H1 (cell line): ENCODE measurements around the gene INHBC. TPM values are rescaled to one million over a fixed set of nuclear protein-coding genes. Genes with fewer than 3 reads are reported as not detected.

Experiments used
- CTCF ChIA-PET: fragments of 300-600 bp; sonication (Branson Sonifier 250); formaldehyde crosslinking; loops from one replicate; lab custom pipeline; 2021; ENCODE audit not compliant: partially characterized antibody; lab: Charles Lee
- POLR2A ChIA-PET: fragments of 300-600 bp; sonication (Branson Sonifier 250); formaldehyde crosslinking; loops from one replicate; lab custom pipeline; 2021; ENCODE audit warnings: inconsistent platforms; ENCODE audit not compliant: partially characterized antibody; lab: Charles Lee
- DNase-seq, 2 experiments: peaks; one replicate each; pipeline versions ENCODE4 v3.0.0 to v3.0.0-alpha.2; 2010 to 2022; ENCODE audit warnings: low spot score in 2 of 2, low read depth in 1 of 2, mixed read lengths in 1 of 2
- FAIRE-seq: peaks from 2 replicates; lab custom pipeline; 2011; peaks lifted over from hg19 to GRCh38; lab: Jason Lieb, UNC
- H2AFZ ChIP-seq: 2 replicates; pipeline ENCODE4 v1.8.1; 2012; ENCODE audit warnings: low read length, inconsistent platforms
- H2AK5ac ChIP-seq: 2 replicates; pipeline ENCODE4 v1.6.1; 2013; ENCODE audit warnings: low read depth, low read length
- H2BK120ac ChIP-seq: replicated peaks from 2 replicates; pipeline ENCODE3; 2013; ENCODE audit warnings: low read depth, low read length, inconsistent platforms
- H2BK12ac ChIP-seq: 2 replicates; pipeline ENCODE4 v1.6.1; 2013; ENCODE audit warnings: low read depth, low read length
- H2BK15ac ChIP-seq: 2 replicates; pipeline ENCODE4 v1.6.1; 2013; ENCODE audit warnings: low read length
- H2BK20ac ChIP-seq: 2 replicates; pipeline ENCODE4 v1.6.1; 2013; ENCODE audit warnings: low read length
- H2BK5ac ChIP-seq: 2 replicates; pipeline ENCODE4 v1.6.1; 2013; ENCODE audit warnings: low read depth, low read length
- H3K14ac ChIP-seq: 2 replicates; pipeline ENCODE4 v1.6.1; 2013; ENCODE audit warnings: inconsistent platforms; ENCODE audit not compliant: insufficient read length
- H3K18ac ChIP-seq: 2 replicates; pipeline ENCODE4 v1.6.1; 2013; ENCODE audit warnings: low read length; ENCODE audit errors: extremely low read depth
- H3K23ac ChIP-seq: 2 replicates; pipeline ENCODE4 v1.6.1; 2013; ENCODE audit warnings: inconsistent platforms; ENCODE audit not compliant: insufficient read length
- H3K23me2 ChIP-seq: 2 replicates; pipeline ENCODE4 v1.6.1; 2013; ENCODE audit warnings: low read depth, low read length
- H3K27ac ChIP-seq: 2 replicates; pipeline ENCODE4 v1.6.1; 2011; ENCODE audit warnings: low read depth, low read length, inconsistent platforms
- H3K27me3 ChIP-seq, 4 experiments: replicated peaks in 1 of 4; 1 replicate in 1 of 4; 2 replicates in 3 of 4; pipeline versions ENCODE4 v1.6.1 to v1.8.1; 2011 to 2013; ENCODE audit warnings: low read length in 3 of 4, mild to moderate bottlenecking in 3 of 4, inconsistent platforms in 2 of 4, mixed read lengths in 2 of 4, moderate library complexity in 1 of 4; ENCODE audit not compliant: control insufficient read depth in 3 of 4, insufficient read depth in 3 of 4; ENCODE audit errors: extremely low read depth in 1 of 4
- H3K36me3 ChIP-seq, 4 experiments: 2 replicates each; pipeline versions ENCODE4 v1.6.1 to v1.8.1; 2011 to 2013; ENCODE audit warnings: mild to moderate bottlenecking in 4 of 4, low read length in 3 of 4, moderate library complexity in 2 of 4, control low read depth in 1 of 4, inconsistent platforms in 1 of 4; ENCODE audit not compliant: insufficient read depth in 4 of 4, control insufficient read depth in 2 of 4
- H3K4ac ChIP-seq: replicated peaks from 2 replicates; pipeline ENCODE3; 2013; ENCODE audit warnings: low read length, low read depth, mixed read lengths, inconsistent platforms; ENCODE audit not compliant: insufficient read length
- H3K4me1 ChIP-seq, 4 experiments: replicated peaks in 1 of 4; 1 replicate in 1 of 4; 2 replicates in 3 of 4; pipeline versions ENCODE4 v1.6.1 to v1.8.1; 2011 to 2013; ENCODE audit warnings: low read length in 3 of 4, inconsistent platforms in 2 of 4, mixed read lengths in 1 of 4; ENCODE audit not compliant: insufficient read depth in 4 of 4, control insufficient read depth in 3 of 4
- H3K4me2 ChIP-seq, 2 experiments: 2 replicates each; pipeline versions ENCODE4 v1.6.1 to v1.8.1; 2011 to 2013; ENCODE audit warnings: low read depth in 2 of 2, low read length in 2 of 2, control low read depth in 1 of 2, inconsistent platforms in 1 of 2, mild to moderate bottlenecking in 1 of 2; ENCODE audit not compliant: insufficient read depth in 1 of 2
- H3K4me3 ChIP-seq, 4 experiments: fragments of 200-600, 300-600 bp in 1 of 4; sonication (generic), shearing (Covaris generic), sonication (Bioruptor Twin) in 1 of 4; 2 replicates each; pipeline versions ENCODE4 v1.5.1 to v1.8.1; 2011 to 2016; ENCODE audit warnings: low read length in 4 of 4, low read depth in 3 of 4, control low read depth in 2 of 4, inconsistent platforms in 2 of 4, mild to moderate bottlenecking in 2 of 4, mixed read lengths in 1 of 4, moderate library complexity in 1 of 4; ENCODE audit not compliant: insufficient read depth in 2 of 4; ENCODE audit errors: extremely low read depth in 1 of 4
- H3K56ac ChIP-seq: replicated peaks from 2 replicates; pipeline ENCODE3; 2013; ENCODE audit warnings: low read depth, mild to moderate bottlenecking, mixed read lengths, low read length, inconsistent platforms; ENCODE audit not compliant: insufficient read length
- H3K79me1 ChIP-seq: 2 replicates; pipeline ENCODE4 v1.6.1; 2013; ENCODE audit warnings: low read depth, low read length, control low read depth
- H3K79me2 ChIP-seq, 2 experiments: 2 replicates each; pipeline versions ENCODE4 v1.6.1 to v1.8.1; 2012 to 2013; ENCODE audit warnings: low read length in 2 of 2, mild to moderate bottlenecking in 2 of 2, inconsistent platforms in 1 of 2; ENCODE audit not compliant: insufficient read depth in 2 of 2, control insufficient read depth in 1 of 2
- H3K9ac ChIP-seq, 4 experiments: replicated peaks in 1 of 4; 1 replicate in 1 of 4; 2 replicates in 3 of 4; pipeline versions ENCODE4 v1.6.1 to v1.8.1; 2011 to 2013; ENCODE audit warnings: low read depth in 3 of 4, low read length in 3 of 4, control low read depth in 2 of 4, mild to moderate bottlenecking in 2 of 4, moderate library complexity in 2 of 4, inconsistent platforms in 1 of 4; ENCODE audit errors: extremely low read depth in 1 of 4
- H3K9me3 ChIP-seq, 2 experiments: 2 replicates each; pipeline versions ENCODE4 v1.6.1 to v1.8.1; 2012 to 2013; ENCODE audit warnings: mild to moderate bottlenecking in 2 of 2, moderate library complexity in 2 of 2, control low read depth in 1 of 2, inconsistent platforms in 1 of 2, low read depth in 1 of 2, low read length in 1 of 2, mixed read lengths in 1 of 2; ENCODE audit not compliant: insufficient read depth in 2 of 2
- H4K20me1 ChIP-seq, 2 experiments: replicated peaks in 1 of 2; 2 replicates each; pipeline versions ENCODE3 to v1.8.1; 2011 to 2013; ENCODE audit warnings: inconsistent platforms in 2 of 2, low read length in 2 of 2, mild to moderate bottlenecking in 1 of 2; ENCODE audit not compliant: insufficient read depth in 2 of 2, control insufficient read depth in 1 of 2
- H4K5ac ChIP-seq: 2 replicates; pipeline ENCODE4 v1.6.1; 2013; ENCODE audit warnings: low read length, low read depth, mixed read lengths, inconsistent platforms; ENCODE audit not compliant: insufficient read length
- H4K8ac ChIP-seq: 2 replicates; pipeline ENCODE4 v1.8.0; 2013; ENCODE audit warnings: mild to moderate bottlenecking, moderate library complexity, low read length, inconsistent platforms; ENCODE audit not compliant: insufficient read depth; ENCODE audit errors: extremely low read depth
- H4K91ac ChIP-seq: replicated peaks from 2 replicates; pipeline ENCODE3; 2013; ENCODE audit warnings: low read length, mixed read lengths, inconsistent platforms; ENCODE audit not compliant: insufficient read length
- BACH1 ChIP-seq: IDR thresholded peaks from 2 replicates; pipeline ENCODE4 v1.6.1; 2012; ENCODE audit warnings: low read length, improper control_type of control experiment
- BRCA1 ChIP-seq: IDR thresholded peaks from 2 replicates; pipeline ENCODE4 v1.6.1; 2012; ENCODE audit warnings: low read depth, low read length, improper control_type of control experiment
- CBX5 ChIP-seq: fragments of 300-800, 300-1000 bp; sonication (generic); IDR thresholded peaks from 2 replicates; pipeline ENCODE4 v1.7.1; 2016; ENCODE audit warnings: antibody characterized with exemption, low read length, low read depth
- CHD2 ChIP-seq: IDR thresholded peaks from 2 replicates; pipeline ENCODE4 v1.6.1; 2012; ENCODE audit warnings: low read length, improper control_type of control experiment
- JUND ChIP-seq: IDR thresholded peaks from 2 replicates; pipeline ENCODE4 v1.6.1; 2011; ENCODE audit warnings: mild to moderate bottlenecking, improper control_type of control experiment, low read length
- KDM5A ChIP-seq: fragments of 200-600 bp; IDR thresholded peaks from 2 replicates; pipeline ENCODE4 v1.7.1; 2012; ENCODE audit warnings: mild to moderate bottlenecking, low read length, inconsistent platforms, mixed read lengths
- RNF2 ChIP-seq: fragments of 200-900, 300-1000 bp; sonication (generic); IDR thresholded peaks from 2 replicates; pipeline ENCODE4 v1.7.1; 2016; ENCODE audit warnings: borderline replicate concordance, low read depth, mild to moderate bottlenecking, antibody characterized with exemption, low read length; ENCODE audit not compliant: poor library complexity, severe bottlenecking; ENCODE audit errors: missing control alignments
- SIN3A ChIP-seq, 2 experiments: IDR thresholded peaks in 1 of 2; conservative IDR thresholded peaks in 1 of 2; 2 replicates each; pipeline ENCODE4 v1.6.1; 2011 to 2012; ENCODE audit warnings: low read length in 2 of 2, improper control_type of control experiment in 1 of 2, low read depth in 1 of 2, mild to moderate bottlenecking in 1 of 2
- YY1 ChIP-seq: IDR thresholded peaks from 2 replicates; pipeline ENCODE4 v1.6.1; 2011; ENCODE audit warnings: low read depth, mild to moderate bottlenecking, low read length
- WGBS, 2 experiments: shearing (Covaris generic) in 1 of 2; methylation state at CpG; one replicate each; pipeline versions ENCODE4 v1.1.6 to v1.1.7; 2013 to 2015; ENCODE audit warnings: low lambda C conversion rate in 2 of 2, mixed read lengths in 2 of 2, inconsistent platforms in 1 of 2, low coverage in 1 of 2, missing lambda C conversion rate in 1 of 2; ENCODE audit not compliant: insufficient replicate concordance in 2 of 2, insufficient coverage in 1 of 2, insufficient read length in 1 of 2; ENCODE audit errors: extremely low coverage in 1 of 2, missing lambda C conversion rate in 1 of 2; 5-methylcytosine and 5-hydroxymethylcytosine counted together
- polyA plus RNA-seq, 7 experiments: library from polyadenylated mRNA; depleted of rRNA in 3 of 7; stranded (reverse) in 5 of 7; unstranded in 2 of 7; fragments of >200 nt in 5 of 7; fragments of 200-250 nt in 2 of 7; gene quantifications; 1 replicate in 5 of 7; 2 replicates in 1 of 7; 4 replicates in 1 of 7; pipeline versions ENCODE4 v1.2.1 to v1.2.3, GENCODE V29; 2011 to 2013; ENCODE audit warnings: missing spikeins in 2 of 7, mixed read lengths in 2 of 7
- total RNA-seq: library from RNA; stranded (reverse); fragmentation: NEBNext Ultra II Directional; extraction: Animal tissue kit (Norgen Biotek cat#: 25700); gene quantifications from 2 replicates; pipeline ENCODE4 v1.2.1, GENCODE V29; 2021
- TF ChIP-seq, protein P1 (sequence below), 3 experiments: IDR thresholded peaks; 1 replicate in 2 of 3; 2 replicates in 1 of 3; pipeline versions ENCODE4 v1.5.1 to v1.6.1; 2011; ENCODE audit warnings: low read length in 3 of 3, mild to moderate bottlenecking in 3 of 3, inconsistent platforms in 2 of 3, low read depth in 1 of 3, moderate library complexity in 1 of 3; ENCODE audit not compliant: insufficient read depth in 1 of 3; ENCODE audit errors: control extremely low read depth in 1 of 3

INHBC gene
- total and polyA plus RNA-seq, 2 of the 8 experiments (the other 6 are each of a cell fraction or from before 2014, with no cell fraction given): 0.15 TPM; not detected in 1

- no peak for FAIRE-seq
- Histone ChIP-seq H3K27ac (peak overlapping the region; percentile 80), H3K23ac (peak overlapping the region; percentile 18), H3K9me3 (no peaks in the 10 kb centered on the region), H4K5ac (peak overlapping the region; percentile 40), H2AK5ac (no peak overlapping the region), H3K23me2 (peaks cover 4% of the 10 kb centered on the region; the same call in 1 of the 2 replicates), H3K56ac (peak overlapping the region; percentile 37), H3K4me3 (peak overlapping the region; percentile 72 to 91 (median 86)), H3K79me2 (peaks cover 0 to 11% of the 10 kb centered on the region in 2 experiments; a peak in 1 of 4 replicates), H2AFZ (no peak overlapping the region), H3K4ac (peak overlapping the region; percentile 28), H3K4me2 (peak overlapping the region; percentile 84 to 95), H3K9ac (peak overlapping the region in 3 of 4 experiments; percentile 65 to 83 (median 72); a peak in 6 of 7 replicates), H3K36me3 (peaks cover 0 to 3% (median under 1%) of the 10 kb centered on the region in 4 experiments; a peak in 4 of 8 replicates), H2BK5ac (peak overlapping the region; percentile 98), H4K91ac (no peak overlapping the region), H2BK12ac (peak overlapping the region; percentile 90), H2BK120ac (no peak overlapping the region), H2BK15ac (peak overlapping the region; percentile 94; the same call in 1 of the 2 replicates), H3K4me1 (peaks cover 0 to 7% (median 2%) of the 10 kb centered on the region in 4 experiments; a peak in 4 of 7 replicates), H3K14ac (no peak overlapping the region), H2BK20ac (0 out of 2 replicates have a peak overlapping the region, but pooled peaks have one; percentile 43), H3K79me1 (no peaks in the 10 kb centered on the region), H3K27me3 (no peaks in the 10 kb centered on the region), H4K20me1 (no peaks in the 10 kb centered on the region), H4K8ac (peak overlapping the region; percentile 60), H3K18ac (peak overlapping the region; percentile 98)
- POLR2A ChIA-PET: interaction anchor here (1.0 to 6.4 kb wide), 8 partner anchors 7 to 230 kb away, joined by 3 to 51 read pairs (median 5); partner anchors contain the start of genes INHBE and SHMT2
- CTCF ChIA-PET: interaction anchor here (0.6 to 18.5 kb wide), 14 partner anchors 9 to 336 kb away, joined by 3 to 478 read pairs (median 4); partner anchors contain the start of genes ARHGAP9, MARS1 and STAC3
- DNase-seq: no peak
- 4% methylated on average over 9 of the region's 9 CpGs; no CpG with 5 or more reads in 1 of the 2 experiments for WGBS, 2 experiments
- TF ChIP-seq BACH1 (peak; percentile 58), BRCA1 (no peak), JUND (peak; percentile 79), KDM5A (no peak), RNF2 (no peak), CBX5 (no peak), YY1 (no peak), CHD2 (no peak), SIN3A (conservative IDR thresholded peaks at IDR 0.05 in 1 of 2, IDR thresholded peaks at IDR 0.05 in 1 of 2; ENCODE audit: low read depth in 1 of 2, low read length in 2 of 2) (0 out of 4 replicates have a peak, but pooled peaks of 1 of the 2 experiments have one; percentile 15)
- TF ChIP-seq, protein P1, sequence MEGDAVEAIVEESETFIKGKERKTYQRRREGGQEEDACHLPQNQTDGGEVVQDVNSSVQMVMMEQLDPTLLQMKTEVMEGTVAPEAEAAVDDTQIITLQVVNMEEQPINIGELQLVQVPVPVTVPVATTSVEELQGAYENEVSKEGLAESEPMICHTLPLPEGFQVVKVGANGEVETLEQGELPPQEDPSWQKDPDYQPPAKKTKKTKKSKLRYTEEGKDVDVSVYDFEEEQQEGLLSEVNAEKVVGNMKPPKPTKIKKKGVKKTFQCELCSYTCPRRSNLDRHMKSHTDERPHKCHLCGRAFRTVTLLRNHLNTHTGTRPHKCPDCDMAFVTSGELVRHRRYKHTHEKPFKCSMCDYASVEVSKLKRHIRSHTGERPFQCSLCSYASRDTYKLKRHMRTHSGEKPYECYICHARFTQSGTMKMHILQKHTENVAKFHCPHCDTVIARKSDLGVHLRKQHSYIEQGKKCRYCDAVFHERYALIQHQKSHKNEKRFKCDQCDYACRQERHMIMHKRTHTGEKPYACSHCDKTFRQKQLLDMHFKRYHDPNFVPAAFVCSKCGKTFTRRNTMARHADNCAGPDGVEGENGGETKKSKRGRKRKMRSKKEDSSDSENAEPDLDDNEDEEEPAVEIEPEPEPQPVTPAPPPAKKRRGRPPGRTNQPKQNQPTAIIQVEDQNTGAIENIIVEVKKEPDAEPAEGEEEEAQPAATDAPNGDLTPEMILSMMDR (IDR thresholded peaks at IDR 0.05; ENCODE audit: control extremely low read depth in 1 of 3, insufficient read depth in 1 of 3, low read depth in 1 of 3, low read length in 3 of 3): no peak
Measured at GRCh38 chr12:57461917-57462250, 27.3 kb downstream of the INHBC start.
